Measurements from ENCODE around the gene GPR25.

- TF ChIP-seq POLR2A (IDR thresholded peaks at IDR 0.05) (no peak), CTCF (IDR thresholded peaks at IDR 0.05) (no peak)
Observed at GRCh38 chr1:200903793-200904192, 31.0 kb downstream of the GPR25 start.

All from testis (tissue), 2 donors.